Osteocyte (in vitro differentiated cells): Measurements from ENCODE around the gene SPAG7. TPM values are rescaled to one million over a fixed set of nuclear protein-coding genes. Genes with fewer than 3 reads are reported as not detected.

ENCODE experiments used
- DNase-seq: peaks from one replicate; pipeline ENCODE4 v3.0.0; 2021; ENCODE audit warnings: mixed read lengths; ENCODE audit not compliant: unreplicated experiment; ENCODE audit errors: extremely low spot score
- H3K27ac Mint-ChIP-seq: one replicate; pipeline ENCODE4 v1.8.0; 2021; ENCODE audit warnings: mild to moderate bottlenecking, mixed read lengths; ENCODE audit not compliant: unreplicated experiment
- H3K27me3 Mint-ChIP-seq: one replicate; pipeline ENCODE4 v1.8.0; 2021; ENCODE audit warnings: mixed read lengths; ENCODE audit not compliant: unreplicated experiment
- H3K36me3 Mint-ChIP-seq: one replicate; pipeline ENCODE4 v1.8.0; 2021; ENCODE audit warnings: mixed read lengths; ENCODE audit not compliant: unreplicated experiment
- H3K4me1 Mint-ChIP-seq: one replicate; pipeline ENCODE4 v1.8.0; 2021; ENCODE audit warnings: mixed read lengths; ENCODE audit not compliant: unreplicated experiment
- H3K4me3 Mint-ChIP-seq: one replicate; pipeline ENCODE4 v1.8.0; 2021; ENCODE audit warnings: mild to moderate bottlenecking, moderate library complexity, mixed read lengths; ENCODE audit not compliant: unreplicated experiment
- H3K9me3 Mint-ChIP-seq: one replicate; pipeline ENCODE4 v1.8.0; 2021; ENCODE audit warnings: mixed read lengths; ENCODE audit not compliant: unreplicated experiment
- CTCF ChIP-seq: fragments of 200-600 bp; sonication (generic); IDR thresholded peaks from 2 replicates; pipeline ENCODE4 v1.5.0; 2021; ENCODE audit warnings: antibody characterized with exemption, mild to moderate bottlenecking, moderate library complexity
- total RNA-seq: library from RNA; stranded (reverse); gene quantifications from 2 replicates; pipeline ENCODE4 v1.2.1, GENCODE V29; 2021

SPAG7 gene
- total RNA-seq, 1 donor from 2014 or later = 92.9 TPM

GRCh38 chr17:4939546-4939795, 28.1 kb downstream of the SPAG7 start:
- peaks cover 38% of the 10 kb centered on the region for H3K4me1 Mint-ChIP-seq
- peak overlapping the region; percentile 72 for H3K27ac Mint-ChIP-seq
- peaks cover 16% of the 10 kb centered on the region for H3K36me3 Mint-ChIP-seq
- no peak for TF ChIP-seq CTCF
- no peaks in the 10 kb centered on the region for H3K9me3 Mint-ChIP-seq
- no peak for DNase-seq
- H3K4me3 Mint-ChIP-seq = peak overlapping the region; percentile 85
- no peaks in the 10 kb centered on the region for H3K27me3 Mint-ChIP-seq

- peak overlapping the region; percentile 72 for H3K27ac Mint-ChIP-seq
- TF ChIP-seq CTCF = no peak
- DNase-seq = no peak
- peak overlapping the region; percentile 85 for H3K4me3 Mint-ChIP-seq
- peaks cover 16% of the 10 kb centered on the region for H3K36me3 Mint-ChIP-seq
- no peaks in the 10 kb centered on the region for H3K9me3 Mint-ChIP-seq
- H3K27me3 Mint-ChIP-seq = no peaks in the 10 kb centered on the region
- peaks cover 41% of the 10 kb centered on the region for H3K4me1 Mint-ChIP-seq
Observed at GRCh38 chr17:4938688-4939545, 28.7 kb downstream of the SPAG7 start.

DNA sequence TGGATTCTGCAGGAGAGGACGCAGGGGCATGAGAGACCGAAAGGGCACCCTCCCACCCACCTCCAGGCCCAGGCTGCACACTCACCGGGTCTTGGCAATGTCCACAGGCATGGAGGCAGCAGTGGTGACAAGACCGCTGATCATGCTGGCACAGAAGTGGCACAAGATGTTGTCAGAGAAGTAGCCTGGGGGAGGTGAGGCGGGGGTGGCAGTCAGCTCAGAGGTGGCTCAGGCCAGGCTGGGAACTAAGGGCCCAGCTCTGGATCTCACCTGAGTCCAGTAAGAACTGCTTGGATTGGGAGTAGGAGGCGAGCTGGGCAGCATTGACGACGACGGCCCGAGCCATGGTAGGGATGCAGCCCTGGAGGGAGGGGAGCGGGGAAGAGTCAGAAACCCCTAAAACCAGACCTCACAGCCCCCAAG, 29.5 kb downstream of the SPAG7 start:
- no peaks in the 10 kb centered on the region for H3K9me3 Mint-ChIP-seq
- no peak overlapping the region for H3K27ac Mint-ChIP-seq
- peaks cover 42% of the 10 kb centered on the region for H3K4me1 Mint-ChIP-seq

DNA sequence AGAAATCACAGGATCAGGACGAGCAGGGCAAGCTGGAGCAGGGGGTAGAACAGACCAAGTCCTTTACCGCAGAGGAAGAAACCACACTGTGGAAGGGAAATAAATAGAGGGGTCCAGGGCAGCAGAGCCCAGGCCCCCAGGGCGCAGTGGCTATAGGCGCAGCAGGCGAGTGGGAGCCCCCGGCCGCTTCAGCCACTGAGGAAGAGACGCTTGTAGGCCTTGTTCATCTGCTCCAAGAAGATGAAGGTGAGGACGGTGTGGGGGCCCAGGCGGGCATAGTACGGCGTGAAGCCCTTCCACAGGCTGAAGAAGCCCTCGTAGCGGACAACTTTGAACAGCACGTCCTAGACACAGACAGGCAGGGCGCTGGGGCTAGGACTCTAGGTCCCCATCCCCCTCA, 30.1 kb downstream of the SPAG7 start:
- H3K4me3 Mint-ChIP-seq = peak overlapping the region; percentile 14
- H3K9me3 Mint-ChIP-seq = no peaks in the 10 kb centered on the region
- no peaks in the 10 kb centered on the region for H3K27me3 Mint-ChIP-seq
- DNase-seq = no peak
- TF ChIP-seq CTCF = no peak
- peaks cover 11% of the 10 kb centered on the region for H3K36me3 Mint-ChIP-seq
- no peak overlapping the region for H3K27ac Mint-ChIP-seq
- peaks cover 38% of the 10 kb centered on the region for H3K4me1 Mint-ChIP-seq

More for the DNA sequence above, 29.5 kb downstream of the SPAG7 start:
- no peak for TF ChIP-seq CTCF
- Mint-ChIP-seq H3K4me3 (peak overlapping the region; percentile 85), H3K36me3 (peaks cover 14% of the 10 kb centered on the region), H3K27me3 (no peaks in the 10 kb centered on the region)
- DNase-seq = no peak

GRCh38 chr17:4936436-4936835, 31.2 kb downstream of the SPAG7 start:
- Mint-ChIP-seq H3K9me3 (no peaks in the 10 kb centered on the region), H3K27ac (no peak overlapping the region), H3K36me3 (peaks cover 8% of the 10 kb centered on the region), H3K4me3 (no peak overlapping the region), H3K4me1 (peaks cover 31% of the 10 kb centered on the region), H3K27me3 (no peaks in the 10 kb centered on the region)
- DNase-seq = no peak
- TF ChIP-seq CTCF = no peak
